Measurements from ENCODE around the gene ZBED4.

GRCh38 chr22:49926916-49927315 is 73.3 kb downstream of the ZBED4 start:
- TF ChIP-seq CTCF (conservative IDR thresholded peaks at IDR 0.05; ENCODE audit: low read depth in 2 of 2), result no peak
- TF ChIP-seq JUNB (IDR thresholded peaks at IDR 0.05; ENCODE audit: unreplicated experiment), result no peak
- TF ChIP-seq REST (IDR thresholded peaks at IDR 0.05; ENCODE audit: unreplicated experiment), result no peak
- no peak for TF ChIP-seq NANOG (IDR thresholded peaks at IDR 0.05; ENCODE audit: borderline replicate concordance)
- TF ChIP-seq POLR2AphosphoS5 (IDR thresholded peaks at IDR 0.05; ENCODE audit: low read depth), result no peak
- no peak for TF ChIP-seq CREB1 (CRISPR knock-in tag; IDR thresholded peaks at IDR 0.05; ENCODE audit: low read depth)
